ENCODE measurements around the gene SLIT1.

Gene SLIT1

GRCh38 chr10:97017474-97017903, 168.3 kb downstream of the SLIT1 start:
- no peak for DNase-seq

GRCh38 chr10:97016728-97017473, 168.9 kb downstream of the SLIT1 start:
- no peak for DNase-seq

GRCh38 chr10:97015240-97015639, 170.5 kb downstream of the SLIT1 start:
- no peak for DNase-seq

GRCh38 chr10:97013983-97014382, 171.8 kb downstream of the SLIT1 start:
- DNase-seq, result no peak

- DNase-seq, result no peak
Measured at GRCh38 chr10:97013568-97013967, 172.2 kb downstream of the SLIT1 start.

- DNase-seq, result no peak
Measured at GRCh38 chr10:97012470-97012869, 173.3 kb downstream of the SLIT1 start.

GRCh38 chr10:97011397-97011796, 174.4 kb downstream of the SLIT1 start:
- DNase-seq, result no peak

GRCh38 chr10:97010695-97011206, 175.0 kb downstream of the SLIT1 start:
- DNase-seq, result no peak

- peak; percentile 33 for DNase-seq
Measured at GRCh38 chr10:97007417-97007816, 178.3 kb downstream of the SLIT1 start.

- no peak for DNase-seq
Measured at GRCh38 chr10:97006364-97006763, 179.4 kb downstream of the SLIT1 start.

- DNase-seq, result no peak
Measured at GRCh38 chr10:97005349-97005748, 180.4 kb downstream of the SLIT1 start.

- no peak for DNase-seq
Measured at GRCh38 chr10:97004591-97004990, 181.2 kb downstream of the SLIT1 start.

GRCh38 chr10:97003804-97004201, 182.0 kb downstream of the SLIT1 start:
- DNase-seq, result no peak

- DNase-seq, result no peak
Measured at GRCh38 chr10:97003151-97003803, 182.5 kb downstream of the SLIT1 start.

- no peak for DNase-seq
Measured at GRCh38 chr10:97002670-97003069, 183.1 kb downstream of the SLIT1 start.

GRCh38 chr10:97001183-97001991, 184.4 kb downstream of the SLIT1 start:
- no peak for DNase-seq

GRCh38 chr10:97000487-97001182, 185.1 kb downstream of the SLIT1 start:
- DNase-seq, result no peak

- DNase-seq, result no peak
Measured at GRCh38 chr10:96999987-97000386, 185.8 kb downstream of the SLIT1 start.

GRCh38 chr10:96999337-96999736, 186.4 kb downstream of the SLIT1 start:
- no peak for DNase-seq

GRCh38 chr10:96998329-96998888, 187.3 kb downstream of the SLIT1 start:
- DNase-seq, result no peak

- DNase-seq, result no peak
Measured at GRCh38 chr10:96996275-96996965, 189.3 kb downstream of the SLIT1 start.

GRCh38 chr10:96995851-96996250, 189.9 kb downstream of the SLIT1 start:
- no peak for DNase-seq

Data from OCI-M1 (cell line).